Neural cell (in vitro differentiated cells): Measurements from ENCODE around the gene ASTL.

Experiments used
- EP300 ChIP-seq: fragments of 450-650 bp; conservative IDR thresholded peaks from 2 replicates; pipeline ENCODE4 v1.6.1; 2014; ENCODE audit warnings: antibody characterized with exemption, mild to moderate bottlenecking, moderate library complexity; ENCODE audit not compliant: poor library complexity, severe bottlenecking
- EZH2 ChIP-seq: fragments of 200-600, 300-800 bp; shearing (Covaris generic), sonication (generic); IDR thresholded peaks from 2 replicates; pipeline ENCODE4 v1.6.1; 2014; ENCODE audit warnings: antibody characterized with exemption, low read length, borderline replicate concordance, mild to moderate bottlenecking; ENCODE audit not compliant: insufficient read depth, poor library complexity, severe bottlenecking
- MXI1 ChIP-seq: fragments of 450-650 bp; conservative IDR thresholded peaks from 2 replicates; pipeline ENCODE4 v1.6.1; 2014; ENCODE audit warnings: antibody characterized with exemption, mild to moderate bottlenecking; ENCODE audit not compliant: poor library complexity, severe bottlenecking
- POLR2AphosphoS5 ChIP-seq: IDR thresholded peaks from 2 replicates; pipeline ENCODE4 v1.6.1; 2012
- RAD21 ChIP-seq: fragments of 450-650 bp; conservative IDR thresholded peaks from 2 replicates; pipeline ENCODE4 v1.6.1; 2014; ENCODE audit warnings: antibody characterized with exemption, mild to moderate bottlenecking, moderate library complexity
- REST ChIP-seq: IDR thresholded peaks from 2 replicates; pipeline ENCODE4 v1.6.1; 2012; ENCODE audit warnings: borderline replicate concordance
- TF ChIP-seq, protein P1 (sequence below): fragments of 450-650 bp; IDR thresholded peaks from 2 replicates; pipeline ENCODE4 v1.5.1; 2014; ENCODE audit warnings: antibody characterized with exemption, mild to moderate bottlenecking, moderate library complexity; ENCODE audit not compliant: poor library complexity, severe bottlenecking

GRCh38 chr2:96117701-96118588 lies 20.4 kb downstream of the ASTL start:
- TF ChIP-seq, protein P1, sequence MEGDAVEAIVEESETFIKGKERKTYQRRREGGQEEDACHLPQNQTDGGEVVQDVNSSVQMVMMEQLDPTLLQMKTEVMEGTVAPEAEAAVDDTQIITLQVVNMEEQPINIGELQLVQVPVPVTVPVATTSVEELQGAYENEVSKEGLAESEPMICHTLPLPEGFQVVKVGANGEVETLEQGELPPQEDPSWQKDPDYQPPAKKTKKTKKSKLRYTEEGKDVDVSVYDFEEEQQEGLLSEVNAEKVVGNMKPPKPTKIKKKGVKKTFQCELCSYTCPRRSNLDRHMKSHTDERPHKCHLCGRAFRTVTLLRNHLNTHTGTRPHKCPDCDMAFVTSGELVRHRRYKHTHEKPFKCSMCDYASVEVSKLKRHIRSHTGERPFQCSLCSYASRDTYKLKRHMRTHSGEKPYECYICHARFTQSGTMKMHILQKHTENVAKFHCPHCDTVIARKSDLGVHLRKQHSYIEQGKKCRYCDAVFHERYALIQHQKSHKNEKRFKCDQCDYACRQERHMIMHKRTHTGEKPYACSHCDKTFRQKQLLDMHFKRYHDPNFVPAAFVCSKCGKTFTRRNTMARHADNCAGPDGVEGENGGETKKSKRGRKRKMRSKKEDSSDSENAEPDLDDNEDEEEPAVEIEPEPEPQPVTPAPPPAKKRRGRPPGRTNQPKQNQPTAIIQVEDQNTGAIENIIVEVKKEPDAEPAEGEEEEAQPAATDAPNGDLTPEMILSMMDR = no peak
- TF ChIP-seq POLR2AphosphoS5 (no peak), REST (no peak), EP300 (no peak), RAD21 (no peak), MXI1 (no peak), EZH2 (no peak)
